SK-N-SH (cell line): ENCODE data around the gene HSD11B1L. TPM values are rescaled to one million over a fixed set of nuclear protein-coding genes. Genes with fewer than 3 reads are reported as not detected.

Experiments
- CTCF ChIA-PET: fragments of 300-600, 350-600 bp; formaldehyde crosslinking; extraction: SDS; loops from one replicate; lab custom pipeline; 2021; lab: Yijun Ruan, JAX
- POLR2A ChIA-PET: fragments of 350-600 bp; sonication (Branson Sonifier 250); formaldehyde crosslinking; extraction: SDS; loops from one replicate; lab custom pipeline; 2020; ENCODE audit warnings: antibody characterized with exemption, inconsistent platforms; lab: Yijun Ruan, JAX
- DNase-seq: peaks from one replicate; pipeline ENCODE4 v3.0.0; 2012
- H2AFZ ChIP-seq: fragments of 200-600 bp; sonication (generic); 2 replicates; pipeline ENCODE4 v1.8.1; 2016; ENCODE audit warnings: antibody characterized with exemption, mild to moderate bottlenecking, low read depth
- H3F3A ChIP-seq: fragments of 200-600 bp; sonication (generic); replicated peaks from 2 replicates; pipeline ENCODE3; 2016; ENCODE audit warnings: antibody characterized with exemption, mild to moderate bottlenecking; ENCODE audit not compliant: insufficient read depth
- H3K27ac ChIP-seq, 2 experiments: fragments of 200-500 bp in 1 of 2; fragments of 200-600 bp in 1 of 2; sonication (Bioruptor generic) in 1 of 2; sonication (generic), shearing (Covaris generic) in 1 of 2; 2 replicates each; pipeline versions ENCODE4 v1.5.1 to v1.6.1; 2014 to 2016; ENCODE audit warnings: low read depth in 2 of 2, inconsistent platforms in 1 of 2, low read length in 1 of 2, mild to moderate bottlenecking in 1 of 2, mixed read lengths in 1 of 2
- H3K27me3 ChIP-seq: fragments of 200-600 bp; sonication (generic), shearing (Covaris generic); 2 replicates; pipeline ENCODE4 v1.6.1; 2016; ENCODE audit warnings: mixed run types; ENCODE audit not compliant: insufficient read depth
- H3K36me3 ChIP-seq, 2 experiments: fragments of 200-500 bp in 1 of 2; fragments of 200-600 bp in 1 of 2; sonication (Bioruptor generic) in 1 of 2; sonication (generic) in 1 of 2; replicated peaks in 1 of 2; 2 replicates each; pipeline versions ENCODE3 to v1.5.1; 2014 to 2016; ENCODE audit warnings: low read length in 1 of 2, mild to moderate bottlenecking in 1 of 2; ENCODE audit not compliant: insufficient read depth in 2 of 2, control insufficient read depth in 1 of 2
- H3K4me1 ChIP-seq, 2 experiments: fragments of 200-500 bp in 1 of 2; fragments of 200-600 bp in 1 of 2; sonication (Bioruptor generic) in 1 of 2; sonication (generic), shearing (Covaris generic) in 1 of 2; 2 replicates each; pipeline versions ENCODE4 v1.5.1 to v1.6.1; 2014 to 2016; ENCODE audit warnings: low read depth in 1 of 2, low read length in 1 of 2, mixed run types in 1 of 2; ENCODE audit not compliant: insufficient read depth in 2 of 2, control insufficient read depth in 1 of 2
- H3K4me2 ChIP-seq: fragments of 200-600 bp; sonication (generic), shearing (Covaris generic); 2 replicates; pipeline ENCODE4 v1.6.1; 2017; ENCODE audit warnings: mixed run types
- H3K4me3 ChIP-seq, 2 experiments: fragments of 200-500 bp in 1 of 2; fragments of 200-600 bp in 1 of 2; sonication (Bioruptor generic) in 1 of 2; sonication (generic), shearing (Covaris generic) in 1 of 2; 2 replicates each; pipeline versions ENCODE4 v1.5.1 to v1.8.1; 2014 to 2016; ENCODE audit warnings: low read depth in 2 of 2, inconsistent platforms in 1 of 2, low read length in 1 of 2, mild to moderate bottlenecking in 1 of 2, mixed read lengths in 1 of 2, moderate library complexity in 1 of 2
- H3K79me2 ChIP-seq: fragments of 200-600 bp; sonication (generic); 2 replicates; pipeline ENCODE4 v1.8.1; 2017; ENCODE audit warnings: mild to moderate bottlenecking; ENCODE audit not compliant: insufficient read depth
- H3K9ac ChIP-seq: fragments of 200-600 bp; sonication (generic); 2 replicates; pipeline ENCODE4 v1.6.1; 2017; ENCODE audit warnings: mixed run types
- H3K9me2 ChIP-seq: fragments of 200-600 bp; sonication (generic); 2 replicates; pipeline ENCODE4 v1.6.1; 2017; ENCODE audit warnings: mixed run types
- H3K9me3 ChIP-seq: fragments of 200-600 bp; sonication (generic); 2 replicates; pipeline ENCODE4 v1.6.1; 2017; ENCODE audit warnings: mixed run types, mild to moderate bottlenecking, moderate library complexity
- H4K20me1 ChIP-seq: fragments of 200-600 bp; sonication (generic); 2 replicates; pipeline ENCODE4 v1.6.1; 2017; ENCODE audit warnings: mild to moderate bottlenecking, mixed run types; ENCODE audit not compliant: insufficient read depth
- CHD2 ChIP-seq: fragments of 150-350 bp; IDR thresholded peaks from 2 replicates; pipeline ENCODE4 v1.6.1; 2018; ENCODE audit warnings: low read length; ENCODE audit not compliant: partially characterized antibody
- EZH2phosphoT487 ChIP-seq: fragments of 200-600 bp; sonication (generic); IDR thresholded peaks from 2 replicates; pipeline ENCODE4 v1.6.1; 2017; ENCODE audit warnings: low read depth, mixed run types, mild to moderate bottlenecking, antibody characterized with exemption, moderate library complexity, borderline replicate concordance
- FOSL2 ChIP-seq: IDR thresholded peaks from 2 replicates; pipeline ENCODE4 v1.4.0; 2012; ENCODE audit warnings: low read depth, mild to moderate bottlenecking, moderate library complexity, borderline replicate concordance
- FOXJ3 ChIP-seq: sonication (generic); formaldehyde crosslinking; IDR thresholded peaks from 2 replicates; pipeline ENCODE4 v1.5.1; 2020; ENCODE audit warnings: mild to moderate bottlenecking, missing genetic modification reagents
- FOXM1 ChIP-seq: IDR thresholded peaks from 2 replicates; pipeline ENCODE4 v1.4.0; 2012; ENCODE audit warnings: low read depth, mild to moderate bottlenecking
- GABPA ChIP-seq: IDR thresholded peaks from 2 replicates; pipeline ENCODE4 v1.4.0; 2012; ENCODE audit warnings: low read depth, mild to moderate bottlenecking
- GATA2 ChIP-seq: sonication (generic); formaldehyde crosslinking; IDR thresholded peaks from 2 replicates; pipeline ENCODE4 v1.5.0; 2020; ENCODE audit warnings: mild to moderate bottlenecking, missing genetic modification reagents
- JUND ChIP-seq: IDR thresholded peaks from 2 replicates; pipeline ENCODE4 v1.4.0; 2012
- PBX3 ChIP-seq: IDR thresholded peaks from 2 replicates; pipeline ENCODE4; 2012
- POLR2AphosphoS5 ChIP-seq: IDR thresholded peaks from 2 replicates; pipeline ENCODE4 v1.6.1; 2012; ENCODE audit warnings: low read depth, low read length
- RAD21 ChIP-seq: IDR thresholded peaks from 2 replicates; pipeline ENCODE4 v1.6.1; 2012; ENCODE audit warnings: mild to moderate bottlenecking, low read length
- SIN3A ChIP-seq: IDR thresholded peaks from 2 replicates; pipeline ENCODE4 v1.6.1; 2012; ENCODE audit warnings: low read depth, mild to moderate bottlenecking, low read length, moderate library complexity, borderline replicate concordance
- TCF12 ChIP-seq: IDR thresholded peaks from 2 replicates; pipeline ENCODE4 v1.4.0; 2012
- TEAD4 ChIP-seq: IDR thresholded peaks from 2 replicates; pipeline ENCODE4 v1.4.0; 2012; ENCODE audit warnings: mild to moderate bottlenecking, borderline replicate concordance; ENCODE audit not compliant: insufficient read depth
- WGBS: methylation state at CpG from one replicate; pipeline ENCODE4 v1.1.6; 2017; ENCODE audit warnings: low lambda C conversion rate; 5-methylcytosine and 5-hydroxymethylcytosine counted together
- polyA plus RNA-seq, 3 experiments: library from polyadenylated mRNA; depleted of rRNA; stranded (reverse); fragments of >200 nt; gene quantifications; 2 replicates each; pipeline ENCODE4 v1.2.3, GENCODE V29; 2012
- TF ChIP-seq, protein P1 (sequence below): IDR thresholded peaks from 2 replicates; pipeline ENCODE4 v1.4.0; 2012; ENCODE audit warnings: low read depth
- TF ChIP-seq, protein P2 (sequence below): IDR thresholded peaks from 2 replicates; pipeline ENCODE4 v1.6.1; 2012; ENCODE audit warnings: mild to moderate bottlenecking, low read depth, low read length, moderate library complexity
- TF ChIP-seq, protein P3 (sequence below): IDR thresholded peaks from 2 replicates; pipeline ENCODE4 v1.4.0; 2012; ENCODE audit warnings: low read depth, borderline replicate concordance

Gene HSD11B1L
- polyA plus RNA-seq, 1 of the 3 experiments (the other 2 are of a cell fraction): 53.3 TPM

DNA sequence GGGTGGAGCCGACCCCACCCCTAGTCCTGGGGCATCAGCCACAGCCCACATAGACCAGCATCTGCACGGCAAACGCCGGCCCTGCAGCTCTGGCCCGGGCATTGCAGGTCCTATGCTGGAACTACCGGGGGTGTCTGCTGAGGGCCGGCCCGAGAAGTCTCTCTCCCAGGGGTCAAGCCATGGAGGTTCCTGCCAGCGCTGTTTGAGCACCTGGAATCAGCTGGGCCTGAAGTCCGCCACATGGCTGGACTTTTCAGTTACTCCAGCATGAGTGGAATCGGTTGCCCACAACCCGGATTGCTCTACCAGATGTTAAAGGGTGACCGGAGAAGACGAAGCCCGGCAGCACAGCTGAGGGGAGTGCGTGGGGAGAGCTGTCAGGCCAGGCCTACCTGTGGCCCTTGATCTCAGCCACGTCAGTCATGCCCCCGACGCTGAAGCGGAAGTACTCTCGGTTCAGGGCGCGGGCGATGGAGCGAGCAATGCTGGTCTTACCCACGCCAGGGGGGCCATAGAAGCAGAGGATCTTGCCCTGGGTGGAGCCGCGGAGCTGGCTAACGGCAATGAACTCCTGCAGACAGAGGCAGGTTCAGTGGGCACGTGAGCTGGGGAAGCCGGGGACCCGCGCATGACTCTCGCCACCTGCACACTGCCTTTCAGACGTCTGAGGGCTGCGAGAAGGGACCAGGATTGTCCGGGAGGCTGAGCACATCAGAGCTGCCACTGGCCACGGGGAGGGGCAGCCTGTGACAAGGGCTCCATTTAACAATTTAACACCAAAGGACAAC is 18.0 kb downstream of the HSD11B1L start:
- H3K27me3 ChIP-seq: no peaks in the 10 kb centered on the region
- H3K4me3 ChIP-seq: no peak overlapping the region
- H4K20me1 ChIP-seq: peaks cover 33% of the 10 kb centered on the region
- H3K27ac ChIP-seq: no peak overlapping the region
- H3K79me2 ChIP-seq: peaks cover 23% of the 10 kb centered on the region; the same call in 1 of the 2 replicates
- DNase-seq: peak; percentile 42
- H3K36me3 ChIP-seq: peaks cover 15 to 62% of the 10 kb centered on the region in 2 experiments
- H3K9me3 ChIP-seq: no peaks in the 10 kb centered on the region
- H3K4me2 ChIP-seq: no peak overlapping the region
- CTCF ChIA-PET: interaction anchor here (1.3 to 2.6 kb wide), 2 partner anchors 9 to 10 kb away, joined by 4 to 7 read pairs; no protein-coding TSS in a partner anchor
- TF ChIP-seq PBX3 (0 out of 2 replicates have a peak, but pooled peaks have one; percentile 8), JUND (no peak), FOXJ3 (CRISPR knock-in tag) (no peak)
- TF ChIP-seq, protein P1, sequence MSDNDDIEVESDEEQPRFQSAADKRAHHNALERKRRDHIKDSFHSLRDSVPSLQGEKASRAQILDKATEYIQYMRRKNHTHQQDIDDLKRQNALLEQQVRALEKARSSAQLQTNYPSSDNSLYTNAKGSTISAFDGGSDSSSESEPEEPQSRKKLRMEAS: no peak
- no peak overlapping the region for H3K9ac ChIP-seq
- no peak overlapping the region for H2AFZ ChIP-seq
- peaks cover 0 to 4% of the 10 kb centered on the region in 2 experiments; a peak in 1 of 4 replicates for H3K4me1 ChIP-seq
- 94% methylated on average over 25 of the region's 38 CpGs for WGBS
- POLR2A ChIA-PET: interaction anchor here (1.5 kb wide), 1 partner anchor 9 kb away, joined by 5 read pairs; the partner anchor contains the start of gene RPL36
- peaks cover 26% of the 10 kb centered on the region for H3F3A ChIP-seq
- H3K9me2 ChIP-seq: no peaks in the 10 kb centered on the region

- Histone ChIP-seq H3K79me2 (peaks cover 8% of the 10 kb centered on the region; the same call in 1 of the 2 replicates), H4K20me1 (peaks cover 15% of the 10 kb centered on the region), H3K9me3 (no peaks in the 10 kb centered on the region), H3F3A (peaks cover 23% of the 10 kb centered on the region), H3K36me3 (peaks cover 14 to 52% of the 10 kb centered on the region in 2 experiments), H3K4me1 (peaks cover 0 to 4% of the 10 kb centered on the region in 2 experiments; a peak in 1 of 4 replicates), H2AFZ (no peak overlapping the region), H3K4me3 (no peak overlapping the region), H3K4me2 (no peak overlapping the region), H3K27ac (no peak overlapping the region), H3K9me2 (no peaks in the 10 kb centered on the region), H3K27me3 (no peaks in the 10 kb centered on the region), H3K9ac (no peak overlapping the region)
- ChIA-PET CTCF (interaction anchor here (1.5 kb wide), 1 partner anchor 11 kb away, joined by 7 read pairs; the partner anchor contains the start of gene RPL36), POLR2A (interaction anchor here (1.0 to 1.5 kb wide), 3 partner anchors 9 to 19 kb away, joined by 3 to 4 read pairs (median 3); partner anchors contain the start of genes CATSPERD, LONP1 and RPL36)
- no peak for DNase-seq
- 97% methylated on average over 18 of the region's 22 CpGs for WGBS
- TF ChIP-seq EZH2phosphoT487 (no peak), GATA2 (no peak), TEAD4 (no peak), RAD21 (no peak), POLR2AphosphoS5 (no peak), FOSL2 (no peak), FOXM1 (no peak), TCF12 (no peak), SIN3A (no peak), GABPA (no peak), CHD2 (no peak), JUND (no peak)
- TF ChIP-seq, protein P2, sequence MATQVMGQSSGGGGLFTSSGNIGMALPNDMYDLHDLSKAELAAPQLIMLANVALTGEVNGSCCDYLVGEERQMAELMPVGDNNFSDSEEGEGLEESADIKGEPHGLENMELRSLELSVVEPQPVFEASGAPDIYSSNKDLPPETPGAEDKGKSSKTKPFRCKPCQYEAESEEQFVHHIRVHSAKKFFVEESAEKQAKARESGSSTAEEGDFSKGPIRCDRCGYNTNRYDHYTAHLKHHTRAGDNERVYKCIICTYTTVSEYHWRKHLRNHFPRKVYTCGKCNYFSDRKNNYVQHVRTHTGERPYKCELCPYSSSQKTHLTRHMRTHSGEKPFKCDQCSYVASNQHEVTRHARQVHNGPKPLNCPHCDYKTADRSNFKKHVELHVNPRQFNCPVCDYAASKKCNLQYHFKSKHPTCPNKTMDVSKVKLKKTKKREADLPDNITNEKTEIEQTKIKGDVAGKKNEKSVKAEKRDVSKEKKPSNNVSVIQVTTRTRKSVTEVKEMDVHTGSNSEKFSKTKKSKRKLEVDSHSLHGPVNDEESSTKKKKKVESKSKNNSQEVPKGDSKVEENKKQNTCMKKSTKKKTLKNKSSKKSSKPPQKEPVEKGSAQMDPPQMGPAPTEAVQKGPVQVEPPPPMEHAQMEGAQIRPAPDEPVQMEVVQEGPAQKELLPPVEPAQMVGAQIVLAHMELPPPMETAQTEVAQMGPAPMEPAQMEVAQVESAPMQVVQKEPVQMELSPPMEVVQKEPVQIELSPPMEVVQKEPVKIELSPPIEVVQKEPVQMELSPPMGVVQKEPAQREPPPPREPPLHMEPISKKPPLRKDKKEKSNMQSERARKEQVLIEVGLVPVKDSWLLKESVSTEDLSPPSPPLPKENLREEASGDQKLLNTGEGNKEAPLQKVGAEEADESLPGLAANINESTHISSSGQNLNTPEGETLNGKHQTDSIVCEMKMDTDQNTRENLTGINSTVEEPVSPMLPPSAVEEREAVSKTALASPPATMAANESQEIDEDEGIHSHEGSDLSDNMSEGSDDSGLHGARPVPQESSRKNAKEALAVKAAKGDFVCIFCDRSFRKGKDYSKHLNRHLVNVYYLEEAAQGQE: no peak
- TF ChIP-seq, protein P1: no peak
- TF ChIP-seq, protein P3, sequence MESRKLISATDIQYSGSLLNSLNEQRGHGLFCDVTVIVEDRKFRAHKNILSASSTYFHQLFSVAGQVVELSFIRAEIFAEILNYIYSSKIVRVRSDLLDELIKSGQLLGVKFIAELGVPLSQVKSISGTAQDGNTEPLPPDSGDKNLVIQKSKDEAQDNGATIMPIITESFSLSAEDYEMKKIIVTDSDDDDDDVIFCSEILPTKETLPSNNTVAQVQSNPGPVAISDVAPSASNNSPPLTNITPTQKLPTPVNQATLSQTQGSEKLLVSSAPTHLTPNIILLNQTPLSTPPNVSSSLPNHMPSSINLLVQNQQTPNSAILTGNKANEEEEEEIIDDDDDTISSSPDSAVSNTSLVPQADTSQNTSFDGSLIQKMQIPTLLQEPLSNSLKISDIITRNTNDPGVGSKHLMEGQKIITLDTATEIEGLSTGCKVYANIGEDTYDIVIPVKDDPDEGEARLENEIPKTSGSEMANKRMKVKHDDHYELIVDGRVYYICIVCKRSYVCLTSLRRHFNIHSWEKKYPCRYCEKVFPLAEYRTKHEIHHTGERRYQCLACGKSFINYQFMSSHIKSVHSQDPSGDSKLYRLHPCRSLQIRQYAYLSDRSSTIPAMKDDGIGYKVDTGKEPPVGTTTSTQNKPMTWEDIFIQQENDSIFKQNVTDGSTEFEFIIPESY: no peak
Observed at GRCh38 chr19:5700455-5701092, 19.7 kb downstream of the HSD11B1L start.
